ENCODE data around the gene BLOC1S5.

Gene BLOC1S5

GRCh38 chr6:8073758-8074157 lies 9.6 kb upstream of the BLOC1S5 start:
- TF ChIP-seq, protein P1, sequence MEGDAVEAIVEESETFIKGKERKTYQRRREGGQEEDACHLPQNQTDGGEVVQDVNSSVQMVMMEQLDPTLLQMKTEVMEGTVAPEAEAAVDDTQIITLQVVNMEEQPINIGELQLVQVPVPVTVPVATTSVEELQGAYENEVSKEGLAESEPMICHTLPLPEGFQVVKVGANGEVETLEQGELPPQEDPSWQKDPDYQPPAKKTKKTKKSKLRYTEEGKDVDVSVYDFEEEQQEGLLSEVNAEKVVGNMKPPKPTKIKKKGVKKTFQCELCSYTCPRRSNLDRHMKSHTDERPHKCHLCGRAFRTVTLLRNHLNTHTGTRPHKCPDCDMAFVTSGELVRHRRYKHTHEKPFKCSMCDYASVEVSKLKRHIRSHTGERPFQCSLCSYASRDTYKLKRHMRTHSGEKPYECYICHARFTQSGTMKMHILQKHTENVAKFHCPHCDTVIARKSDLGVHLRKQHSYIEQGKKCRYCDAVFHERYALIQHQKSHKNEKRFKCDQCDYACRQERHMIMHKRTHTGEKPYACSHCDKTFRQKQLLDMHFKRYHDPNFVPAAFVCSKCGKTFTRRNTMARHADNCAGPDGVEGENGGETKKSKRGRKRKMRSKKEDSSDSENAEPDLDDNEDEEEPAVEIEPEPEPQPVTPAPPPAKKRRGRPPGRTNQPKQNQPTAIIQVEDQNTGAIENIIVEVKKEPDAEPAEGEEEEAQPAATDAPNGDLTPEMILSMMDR (IDR thresholded peaks at IDR 0.05; ENCODE audit: borderline replicate concordance, control extremely low read depth, extremely low read depth, insufficient read depth, missing control alignments), result no peak
- in situ Hi-C loops (cut with MboI; ENCODE audit: low sequenced_read_pairs, unreplicated experiment), result no loop called here
- DNase-seq (ENCODE audit: low spot score), result no peak

GRCh38 chr6:8070718-8071117 lies 6.5 kb upstream of the BLOC1S5 start:
- TF ChIP-seq, protein P1 (IDR thresholded peaks at IDR 0.05; ENCODE audit: borderline replicate concordance, control extremely low read depth, extremely low read depth, insufficient read depth, missing control alignments), result no peak
- in situ Hi-C loops (cut with MboI; ENCODE audit: low sequenced_read_pairs, unreplicated experiment), result no loop called here
- DNase-seq (ENCODE audit: low spot score), result no peak

GRCh38 chr6:8069631-8070284 lies 5.6 kb upstream of the BLOC1S5 start:
- TF ChIP-seq, protein P1 (IDR thresholded peaks at IDR 0.05; ENCODE audit: borderline replicate concordance, control extremely low read depth, extremely low read depth, insufficient read depth, missing control alignments), result no peak
- DNase-seq (ENCODE audit: low spot score), result no peak
- in situ Hi-C loops (cut with MboI; ENCODE audit: low sequenced_read_pairs, unreplicated experiment), result no loop called here

DNA sequence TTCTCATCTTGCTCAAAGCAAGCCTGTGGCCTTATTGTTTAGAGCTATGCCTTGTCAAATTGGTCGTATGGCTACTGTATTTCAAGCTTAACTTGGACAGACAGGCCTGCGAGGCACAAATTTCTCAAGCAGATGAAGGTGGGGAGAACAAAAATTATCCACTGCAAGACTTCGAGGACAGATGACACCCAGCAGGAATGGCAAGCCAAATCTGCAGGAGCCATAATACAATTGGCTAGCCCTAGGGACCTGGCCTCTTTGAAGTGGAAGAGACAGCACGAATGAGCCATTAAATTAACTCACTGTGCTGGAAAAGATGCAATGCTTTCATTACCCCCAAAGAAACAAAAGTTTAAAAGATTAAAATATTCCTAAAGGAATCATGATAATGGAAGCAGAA lies 5.0 kb upstream of the BLOC1S5 start:
- TF ChIP-seq, protein P1 (IDR thresholded peaks at IDR 0.05; ENCODE audit: borderline replicate concordance, control extremely low read depth, extremely low read depth, insufficient read depth, missing control alignments), result no peak
- DNase-seq (ENCODE audit: low spot score), result no peak
- in situ Hi-C loops (cut with MboI; ENCODE audit: low sequenced_read_pairs, unreplicated experiment), result no loop called here

GRCh38 chr6:8066108-8066507 lies 1.9 kb upstream of the BLOC1S5 start:
- TF ChIP-seq, protein P1 (IDR thresholded peaks at IDR 0.05; ENCODE audit: borderline replicate concordance, control extremely low read depth, extremely low read depth, insufficient read depth, missing control alignments), result peak; percentile 6
- no peak for DNase-seq (ENCODE audit: low spot score)
- in situ Hi-C loops (cut with MboI; ENCODE audit: low sequenced_read_pairs, unreplicated experiment), result no loop called here

DNA sequence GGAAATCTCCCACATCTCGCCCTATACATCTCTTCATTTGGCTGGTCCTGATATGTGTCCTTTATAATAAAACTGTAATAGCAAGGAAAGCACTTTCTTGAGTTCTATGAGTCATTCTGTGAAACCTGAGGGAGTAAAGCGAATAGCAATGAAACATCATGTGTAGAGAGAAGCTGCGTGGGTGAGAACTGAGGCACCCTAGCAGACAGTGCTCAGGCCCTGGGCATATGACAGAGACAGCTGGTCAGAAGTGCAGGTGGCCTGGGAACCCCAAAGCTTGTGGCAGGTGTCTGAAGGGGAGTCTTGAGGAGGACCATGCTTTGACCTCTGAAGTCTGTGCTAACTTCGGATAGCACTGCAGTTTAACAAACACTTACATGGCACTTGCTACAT lies 1.3 kb upstream of the BLOC1S5 start:
- in situ Hi-C loops (cut with MboI; ENCODE audit: low sequenced_read_pairs, unreplicated experiment), result no loop called here
- TF ChIP-seq, protein P1 (IDR thresholded peaks at IDR 0.05; ENCODE audit: borderline replicate concordance, control extremely low read depth, extremely low read depth, insufficient read depth, missing control alignments), result no peak
- peak; percentile 53 for DNase-seq (ENCODE audit: low spot score)
